ENCODE measurements around the gene SLC17A2.

Gene SLC17A2

GRCh38 chr6:25930532-25931410 lies at the start of gene SLC17A2:
Gene SLC17A2 (minus strand): TSS chr6:25930691. CDS start chr6:25925796, 4,895 bp downstream.
- no peak for DNase-seq

- no peak for DNase-seq
Measured at GRCh38 chr6:25975923-25976560, 45.6 kb upstream of the SLC17A2 start.

GRCh38 chr6:25973923-25974555 lies 43.5 kb upstream of the SLC17A2 start:
- DNase-seq = no peak

GRCh38 chr6:25972902-25973301 lies 42.4 kb upstream of the SLC17A2 start:
- DNase-seq = no peak

- no peak for DNase-seq
Measured at GRCh38 chr6:25972128-25972527, 41.6 kb upstream of the SLC17A2 start.

GRCh38 chr6:25971187-25971821 lies 40.8 kb upstream of the SLC17A2 start:
- DNase-seq = no peak

- no peak for DNase-seq
Measured at GRCh38 chr6:25968769-25969168, 38.3 kb upstream of the SLC17A2 start.

- no peak for DNase-seq
Measured at GRCh38 chr6:25966711-25967110, 36.2 kb upstream of the SLC17A2 start.

GRCh38 chr6:25965058-25965457 lies 34.6 kb upstream of the SLC17A2 start:
- DNase-seq = no peak

GRCh38 chr6:25963426-25964123 lies 33.1 kb upstream of the SLC17A2 start:
- no peak for DNase-seq

GRCh38 chr6:25962149-25963127 lies 31.9 kb upstream of the SLC17A2 start, which contains the start of gene TRIM38:
Gene TRIM38 (plus strand): TSS chr6:25962802. CDS start chr6:25966523, 3,721 bp downstream.
- DNase-seq = no peak

GRCh38 chr6:25961619-25962148 lies 31.2 kb upstream of the SLC17A2 start:
- no peak for DNase-seq

GRCh38 chr6:25960734-25961133 lies 30.2 kb upstream of the SLC17A2 start:
- no peak for DNase-seq

GRCh38 chr6:25959890-25960536 lies 29.5 kb upstream of the SLC17A2 start:
- no peak for DNase-seq

- DNase-seq = no peak
Measured at GRCh38 chr6:25958700-25959162, 28.2 kb upstream of the SLC17A2 start.

GRCh38 chr6:25956226-25956625 lies 25.7 kb upstream of the SLC17A2 start:
- no peak for DNase-seq

- DNase-seq = no peak
Measured at GRCh38 chr6:25954756-25955155, 24.3 kb upstream of the SLC17A2 start.

- DNase-seq = no peak
Measured at GRCh38 chr6:25953733-25954132, 23.2 kb upstream of the SLC17A2 start.

GRCh38 chr6:25952535-25952934 lies 22.0 kb upstream of the SLC17A2 start:
- no peak for DNase-seq

- DNase-seq = no peak
Measured at GRCh38 chr6:25951296-25952032, 21.0 kb upstream of the SLC17A2 start.
